ENCODE results near the gene CKAP4. TPM values are rescaled to one million over a fixed set of nuclear protein-coding genes. Genes with fewer than 3 reads are reported as not detected.

Gene CKAP4
- total and polyA plus RNA-seq, 2 of the 13 experiments (the other 11 are each of a cell fraction or from before 2014, with no cell fraction given), result 39.2 to 70.2 TPM

GRCh38 chr12:106296179-106296877 lies 48.5 kb upstream of the CKAP4 start (continued):
- TF ChIP-seq ARID4A (CRISPR knock-in tag; IDR thresholded peaks at IDR 0.05; ENCODE audit: borderline replicate concordance), result no peak
- TF ChIP-seq KDM4B (CRISPR knock-in tag; IDR thresholded peaks at IDR 0.05), result no peak
- TF ChIP-seq ATF4 (CRISPR knock-in tag; IDR thresholded peaks at IDR 0.05), result peak in 1 of 2 experiments; percentile 40; a peak in 1 of 4 replicates
- TF ChIP-seq MTERF4 (CRISPR knock-in tag; IDR thresholded peaks at IDR 0.05), result no peak
- TF ChIP-seq PCBP1 (IDR thresholded peaks at IDR 0.05; ENCODE audit: borderline replicate concordance, low read depth, low read length), result no peak
- TF ChIP-seq ZNF577 (CRISPR knock-in tag; IDR thresholded peaks at IDR 0.05; ENCODE audit: borderline replicate concordance, low read depth), result no peak
- no peak for TF ChIP-seq LRRFIP1 (CRISPR knock-in tag; conservative IDR thresholded peaks at IDR 0.05)
- no peak for TF ChIP-seq ZNF33B (CRISPR knock-in tag; IDR thresholded peaks at IDR 0.05)
- TF ChIP-seq ZNF530 (CRISPR knock-in tag; IDR thresholded peaks at IDR 0.05; ENCODE audit: low read depth), result no peak
- TF ChIP-seq ZNF10 (CRISPR knock-in tag; IDR thresholded peaks at IDR 0.05; ENCODE audit: borderline replicate concordance, low read depth), result no peak
- TF ChIP-seq CHD4 (IDR thresholded peaks at IDR 0.05; ENCODE audit: borderline replicate concordance, low read length), result no peak
- TF ChIP-seq MBD4 (IDR thresholded peaks at IDR 0.05; ENCODE audit: borderline replicate concordance, low read length), result no peak
- TF ChIP-seq BHLHE40 (IDR thresholded peaks at IDR 0.05; ENCODE audit: low read length), result peak; percentile 92
- TF ChIP-seq ZUFSP (CRISPR knock-in tag; IDR thresholded peaks at IDR 0.05; ENCODE audit: borderline replicate concordance), result no peak
- TF ChIP-seq MLX (CRISPR knock-in tag; IDR thresholded peaks at IDR 0.05), result 0 out of 2 replicates have a peak, but pooled peaks have one; percentile 21
- no peak for TF ChIP-seq ZSCAN31 (CRISPR knock-in tag; IDR thresholded peaks at IDR 0.05; ENCODE audit: low read depth)
- TF ChIP-seq MAFK (conservative IDR thresholded peaks at IDR 0.05 in 1 of 2, IDR thresholded peaks at IDR 0.05 in 1 of 2; ENCODE audit: low read length in 2 of 2), result no peak

Data from HepG2 (cell line).